Muscle of leg (tissue), 11 donors: ENCODE measurements around the gene PLEKHB2. TPM values are rescaled to one million over a fixed set of nuclear protein-coding genes. Genes with fewer than 3 reads are reported as not detected.
"Not testable (repeated sequence)": the region's sequence is repeated elsewhere in the genome, so short reads cannot be mapped to it uniquely, and the experiment has no call there.

Source experiments
- DNase-seq: peaks from one replicate; pipeline ENCODE4 v3.0.0; 2013
- H3K27ac ChIP-seq: one replicate; pipeline ENCODE4 v1.5.1; 2013; ENCODE audit warnings: mild to moderate bottlenecking, low read length, control low read depth
- H3K27me3 ChIP-seq: one replicate; pipeline ENCODE4 v1.6.1; 2013; ENCODE audit warnings: low read length; ENCODE audit not compliant: control insufficient read depth, insufficient read depth
- H3K36me3 ChIP-seq: one replicate; pipeline ENCODE4 v1.6.1; 2013; ENCODE audit warnings: low read length; ENCODE audit not compliant: control insufficient read depth, insufficient read depth
- H3K4me1 ChIP-seq: one replicate; pipeline ENCODE4 v1.6.1; 2013; ENCODE audit warnings: low read length; ENCODE audit not compliant: control insufficient read depth, insufficient read depth
- H3K4me3 ChIP-seq: one replicate; pipeline ENCODE4 v1.5.1; 2013; ENCODE audit warnings: low read length, control low read depth
- H3K9me3 ChIP-seq: replicated peaks from 2 replicates; pipeline ENCODE4 v1.6.1; 2013; ENCODE audit warnings: low read depth, low read length; ENCODE audit not compliant: control insufficient read depth
- WGBS: methylation state at CpG from one replicate; pipeline ENCODE4 v1.1.5; 2013; ENCODE audit warnings: missing lambda C conversion rate; ENCODE audit not compliant: insufficient coverage; 5-methylcytosine and 5-hydroxymethylcytosine counted together
- polyA plus RNA-seq, 8 donors: library from polyadenylated mRNA; unstranded; fragments of 120-200 nt; gene quantifications; one replicate each; pipeline versions ENCODE4 v1.2.1 to v1.2.3, GENCODE V29; 2013; ENCODE audit warnings: inconsistent platforms in 1 of 8, low replicate concordance in 1 of 8; ENCODE audit not compliant: insufficient read length in 8 of 8, insufficient read depth in 1 of 8
- total RNA-seq: library from RNA; stranded (reverse); fragments of 120-200 nt; gene quantifications from one replicate; pipeline ENCODE4 v1.2.4, GENCODE V29; 2013

The PLEKHB2 gene
- total and polyA plus RNA-seq, 9 donors = 21.9 to 27.8 (median 23.4) TPM

DNA sequence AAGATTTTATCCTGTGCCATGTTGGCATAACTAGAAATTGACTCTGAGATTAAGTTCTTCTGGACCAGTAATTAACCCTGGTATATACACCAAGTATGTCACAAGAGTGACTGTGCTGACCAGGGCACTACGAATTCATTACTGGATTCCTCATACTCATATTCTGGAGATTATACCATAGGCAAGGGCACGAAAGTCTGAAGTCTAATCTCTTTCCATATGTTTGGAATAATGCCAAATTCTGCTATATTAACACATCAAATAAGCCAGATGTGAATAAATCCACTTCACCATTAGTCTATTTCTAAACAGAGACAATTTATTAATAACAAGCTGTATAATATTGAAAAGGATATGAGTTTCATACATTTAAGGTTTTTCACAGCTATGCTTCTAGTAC, 91.0 kb downstream of the PLEKHB2 start:
- WGBS = no CpG with 5 or more reads among the region's 2 CpGs
- H3K27me3 ChIP-seq, H3K27ac ChIP-seq, H3K36me3 ChIP-seq, H3K4me3 ChIP-seq, H3K4me1 ChIP-seq, DNase-seq, H3K9me3 ChIP-seq: not testable (repeated sequence)

Other genes starting within 250 kb of the PLEKHB2 start
- 45.8 TPM for gene FAM168B, start 11.9 kb upstream of the PLEKHB2 start, total RNA-seq
- gene FAM168B, start 11.9 kb upstream of the PLEKHB2 start, polyA plus RNA-seq = 10 to 100 TPM; 56.3 to 83.5 (median 74.3) TPM
- gene POTEE, start 104.2 kb downstream of the PLEKHB2 start, total RNA-seq = not detected
- gene POTEE, start 104.2 kb downstream of the PLEKHB2 start, polyA plus RNA-seq = under 1 TPM in 6 of 8 donors, not detected in 2; 0.06 to 0.18 (median 0.09) TPM